ENCODE measurements around the gene PLXND1.

DNA sequence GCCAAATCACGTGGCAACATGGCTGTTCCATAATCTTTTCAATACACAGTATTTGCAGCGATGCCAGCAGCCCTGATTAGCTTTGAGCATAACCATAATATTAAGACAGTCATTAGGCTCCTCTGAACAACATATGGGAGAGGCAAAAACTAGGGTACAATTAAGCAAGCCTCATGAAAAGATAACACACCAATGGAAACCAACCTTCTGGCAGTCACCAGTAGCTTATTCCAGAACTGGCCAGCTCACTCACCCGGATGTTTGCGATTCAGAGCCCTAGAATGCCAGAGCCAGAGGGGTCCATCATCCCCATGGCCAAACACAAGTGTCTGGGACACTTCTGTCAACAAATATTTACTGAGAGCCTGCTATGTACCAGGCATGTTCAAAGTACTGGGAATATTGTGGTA, 48.8 kb upstream of the PLXND1 start:
- no peak for TF ChIP-seq EZH2phosphoT487 (IDR thresholded peaks at IDR 0.05; ENCODE audit: borderline replicate concordance)
- TF ChIP-seq, protein P1, sequence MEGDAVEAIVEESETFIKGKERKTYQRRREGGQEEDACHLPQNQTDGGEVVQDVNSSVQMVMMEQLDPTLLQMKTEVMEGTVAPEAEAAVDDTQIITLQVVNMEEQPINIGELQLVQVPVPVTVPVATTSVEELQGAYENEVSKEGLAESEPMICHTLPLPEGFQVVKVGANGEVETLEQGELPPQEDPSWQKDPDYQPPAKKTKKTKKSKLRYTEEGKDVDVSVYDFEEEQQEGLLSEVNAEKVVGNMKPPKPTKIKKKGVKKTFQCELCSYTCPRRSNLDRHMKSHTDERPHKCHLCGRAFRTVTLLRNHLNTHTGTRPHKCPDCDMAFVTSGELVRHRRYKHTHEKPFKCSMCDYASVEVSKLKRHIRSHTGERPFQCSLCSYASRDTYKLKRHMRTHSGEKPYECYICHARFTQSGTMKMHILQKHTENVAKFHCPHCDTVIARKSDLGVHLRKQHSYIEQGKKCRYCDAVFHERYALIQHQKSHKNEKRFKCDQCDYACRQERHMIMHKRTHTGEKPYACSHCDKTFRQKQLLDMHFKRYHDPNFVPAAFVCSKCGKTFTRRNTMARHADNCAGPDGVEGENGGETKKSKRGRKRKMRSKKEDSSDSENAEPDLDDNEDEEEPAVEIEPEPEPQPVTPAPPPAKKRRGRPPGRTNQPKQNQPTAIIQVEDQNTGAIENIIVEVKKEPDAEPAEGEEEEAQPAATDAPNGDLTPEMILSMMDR (IDR thresholded peaks at IDR 0.05 in 2 of 3, conservative IDR thresholded peaks at IDR 0.05 in 1 of 3; ENCODE audit: borderline replicate concordance in 1 of 3, insufficient read depth in 1 of 3, low read depth in 2 of 3, low read length in 2 of 3), result no peak
- TF ChIP-seq EGR1 (IDR thresholded peaks at IDR 0.05; ENCODE audit: low read depth), result no peak

Measured in HCT116 (cell line).